Measurements from ENCODE around the gene ANKS1B.

Gene ANKS1B

DNA sequence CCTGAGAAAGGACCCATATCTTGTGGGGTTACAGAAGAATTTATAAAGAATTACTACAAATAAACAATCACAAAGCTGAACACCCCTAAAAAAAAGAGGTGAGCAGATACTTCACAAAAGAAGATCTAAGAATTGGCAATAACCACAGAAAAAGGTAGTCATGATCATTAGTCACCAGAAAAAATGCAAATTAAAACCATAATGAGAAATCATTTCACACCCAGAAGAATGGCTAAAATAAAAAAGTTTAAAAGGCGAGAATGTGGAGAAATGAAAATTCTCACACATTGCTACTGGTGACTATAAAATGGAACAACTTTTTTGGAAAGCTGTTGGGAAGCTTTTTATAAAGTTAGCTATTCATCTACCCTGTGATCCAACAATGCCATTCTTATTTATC, 545.3 kb downstream of the ANKS1B start:
- no peak for TF ChIP-seq SNAI2 (CRISPR knock-in tag; IDR thresholded peaks at IDR 0.05)
- no peak for TF ChIP-seq ZNF8 (CRISPR knock-in tag; IDR thresholded peaks at IDR 0.05)
- TF ChIP-seq ZNF565 (CRISPR knock-in tag; conservative IDR thresholded peaks at IDR 0.05; ENCODE audit: low read depth) = no peak
- no peak for TF ChIP-seq BACH2 (CRISPR knock-in tag; IDR thresholded peaks at IDR 0.05; ENCODE audit: borderline replicate concordance)
- no peak for TF ChIP-seq TCF4 (CRISPR knock-in tag; IDR thresholded peaks at IDR 0.05; ENCODE audit: borderline replicate concordance)
- no peak for TF ChIP-seq POU6F1 (CRISPR knock-in tag; IDR thresholded peaks at IDR 0.05; ENCODE audit: borderline replicate concordance, low read depth)
- no peak for TF ChIP-seq ZFP30 (CRISPR knock-in tag; IDR thresholded peaks at IDR 0.05)
- no peak for TF ChIP-seq ZC3H10 (CRISPR knock-in tag; IDR thresholded peaks at IDR 0.05)
- no peak for TF ChIP-seq OSR1 (CRISPR knock-in tag; IDR thresholded peaks at IDR 0.05)
- no peak for TF ChIP-seq CSDC2 (CRISPR knock-in tag; IDR thresholded peaks at IDR 0.05)
- TF ChIP-seq PPARA (CRISPR knock-in tag; IDR thresholded peaks at IDR 0.05; ENCODE audit: borderline replicate concordance) = no peak
- ATAC-seq = no peak

GRCh38 chr12:99436584-99436983, 548.2 kb downstream of the ANKS1B start:
- no peak for ATAC-seq
- TF ChIP-seq RARB (CRISPR knock-in tag; IDR thresholded peaks at IDR 0.05) (no peak), ZNF8 (CRISPR knock-in tag; IDR thresholded peaks at IDR 0.05) (no peak), ARNTL (CRISPR knock-in tag; IDR thresholded peaks at IDR 0.05; ENCODE audit: borderline replicate concordance, low read depth) (no peak), POU6F1 (CRISPR knock-in tag; IDR thresholded peaks at IDR 0.05; ENCODE audit: borderline replicate concordance, low read depth) (no peak), TOX (CRISPR knock-in tag; IDR thresholded peaks at IDR 0.05; ENCODE audit: borderline replicate concordance) (no peak), BACH2 (CRISPR knock-in tag; IDR thresholded peaks at IDR 0.05; ENCODE audit: borderline replicate concordance) (no peak), GLIS3 (CRISPR knock-in tag; IDR thresholded peaks at IDR 0.05) (no peak), CSDC2 (CRISPR knock-in tag; IDR thresholded peaks at IDR 0.05) (no peak), ISL1 (CRISPR knock-in tag; IDR thresholded peaks at IDR 0.05) (no peak), ZC3H10 (CRISPR knock-in tag; IDR thresholded peaks at IDR 0.05) (no peak), ZFP30 (CRISPR knock-in tag; IDR thresholded peaks at IDR 0.05) (no peak), ZNF70 (CRISPR knock-in tag; IDR thresholded peaks at IDR 0.05) (no peak), SNAI2 (CRISPR knock-in tag; IDR thresholded peaks at IDR 0.05) (no peak), ZFP3 (CRISPR knock-in tag; IDR thresholded peaks at IDR 0.05) (no peak), TCF4 (CRISPR knock-in tag; IDR thresholded peaks at IDR 0.05; ENCODE audit: borderline replicate concordance) (no peak), PPARA (CRISPR knock-in tag; IDR thresholded peaks at IDR 0.05; ENCODE audit: borderline replicate concordance) (no peak), OSR1 (CRISPR knock-in tag; IDR thresholded peaks at IDR 0.05) (no peak)
- TF ChIP-seq, protein P1, sequence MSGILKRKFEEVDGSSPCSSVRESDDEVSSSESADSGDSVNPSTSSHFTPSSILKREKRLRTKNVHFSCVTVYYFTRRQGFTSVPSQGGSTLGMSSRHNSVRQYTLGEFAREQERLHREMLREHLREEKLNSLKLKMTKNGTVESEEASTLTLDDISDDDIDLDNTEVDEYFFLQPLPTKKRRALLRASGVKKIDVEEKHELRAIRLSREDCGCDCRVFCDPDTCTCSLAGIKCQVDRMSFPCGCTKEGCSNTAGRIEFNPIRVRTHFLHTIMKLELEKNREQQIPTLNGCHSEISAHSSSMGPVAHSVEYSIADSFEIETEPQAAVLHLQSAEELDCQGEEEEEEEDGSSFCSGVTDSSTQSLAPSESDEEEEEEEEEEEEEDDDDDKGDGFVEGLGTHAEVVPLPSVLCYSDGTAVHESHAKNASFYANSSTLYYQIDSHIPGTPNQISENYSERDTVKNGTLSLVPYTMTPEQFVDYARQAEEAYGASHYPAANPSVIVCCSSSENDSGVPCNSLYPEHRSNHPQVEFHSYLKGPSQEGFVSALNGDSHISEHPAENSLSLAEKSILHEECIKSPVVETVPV (CRISPR knock-in tag; IDR thresholded peaks at IDR 0.05) = no peak
- TF ChIP-seq, protein P2, sequence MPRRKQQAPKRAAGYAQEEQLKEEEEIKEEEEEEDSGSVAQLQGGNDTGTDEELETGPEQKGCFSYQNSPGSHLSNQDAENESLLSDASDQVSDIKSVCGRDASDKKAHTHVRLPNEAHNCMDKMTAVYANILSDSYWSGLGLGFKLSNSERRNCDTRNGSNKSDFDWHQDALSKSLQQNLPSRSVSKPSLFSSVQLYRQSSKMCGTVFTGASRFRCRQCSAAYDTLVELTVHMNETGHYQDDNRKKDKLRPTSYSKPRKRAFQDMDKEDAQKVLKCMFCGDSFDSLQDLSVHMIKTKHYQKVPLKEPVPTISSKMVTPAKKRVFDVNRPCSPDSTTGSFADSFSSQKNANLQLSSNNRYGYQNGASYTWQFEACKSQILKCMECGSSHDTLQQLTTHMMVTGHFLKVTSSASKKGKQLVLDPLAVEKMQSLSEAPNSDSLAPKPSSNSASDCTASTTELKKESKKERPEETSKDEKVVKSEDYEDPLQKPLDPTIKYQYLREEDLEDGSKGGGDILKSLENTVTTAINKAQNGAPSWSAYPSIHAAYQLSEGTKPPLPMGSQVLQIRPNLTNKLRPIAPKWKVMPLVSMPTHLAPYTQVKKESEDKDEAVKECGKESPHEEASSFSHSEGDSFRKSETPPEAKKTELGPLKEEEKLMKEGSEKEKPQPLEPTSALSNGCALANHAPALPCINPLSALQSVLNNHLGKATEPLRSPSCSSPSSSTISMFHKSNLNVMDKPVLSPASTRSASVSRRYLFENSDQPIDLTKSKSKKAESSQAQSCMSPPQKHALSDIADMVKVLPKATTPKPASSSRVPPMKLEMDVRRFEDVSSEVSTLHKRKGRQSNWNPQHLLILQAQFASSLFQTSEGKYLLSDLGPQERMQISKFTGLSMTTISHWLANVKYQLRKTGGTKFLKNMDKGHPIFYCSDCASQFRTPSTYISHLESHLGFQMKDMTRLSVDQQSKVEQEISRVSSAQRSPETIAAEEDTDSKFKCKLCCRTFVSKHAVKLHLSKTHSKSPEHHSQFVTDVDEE (CRISPR knock-in tag; IDR thresholded peaks at IDR 0.05) = no peak
- TF ChIP-seq, protein P3, sequence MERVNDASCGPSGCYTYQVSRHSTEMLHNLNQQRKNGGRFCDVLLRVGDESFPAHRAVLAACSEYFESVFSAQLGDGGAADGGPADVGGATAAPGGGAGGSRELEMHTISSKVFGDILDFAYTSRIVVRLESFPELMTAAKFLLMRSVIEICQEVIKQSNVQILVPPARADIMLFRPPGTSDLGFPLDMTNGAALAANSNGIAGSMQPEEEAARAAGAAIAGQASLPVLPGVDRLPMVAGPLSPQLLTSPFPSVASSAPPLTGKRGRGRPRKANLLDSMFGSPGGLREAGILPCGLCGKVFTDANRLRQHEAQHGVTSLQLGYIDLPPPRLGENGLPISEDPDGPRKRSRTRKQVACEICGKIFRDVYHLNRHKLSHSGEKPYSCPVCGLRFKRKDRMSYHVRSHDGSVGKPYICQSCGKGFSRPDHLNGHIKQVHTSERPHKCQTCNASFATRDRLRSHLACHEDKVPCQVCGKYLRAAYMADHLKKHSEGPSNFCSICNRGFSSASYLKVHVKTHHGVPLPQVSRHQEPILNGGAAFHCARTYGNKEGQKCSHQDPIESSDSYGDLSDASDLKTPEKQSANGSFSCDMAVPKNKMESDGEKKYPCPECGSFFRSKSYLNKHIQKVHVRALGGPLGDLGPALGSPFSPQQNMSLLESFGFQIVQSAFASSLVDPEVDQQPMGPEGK (CRISPR knock-in tag; IDR thresholded peaks at IDR 0.05; ENCODE audit: borderline replicate concordance) = no peak
